ENCODE measurements around the gene C10orf95.
"Not testable (repeated sequence)": the region's sequence is repeated elsewhere in the genome, so short reads cannot be mapped to it uniquely, and the experiment has no call there.

C10orf95 gene

GRCh38 chr10:102465466-102465865 is 14.1 kb upstream of the C10orf95 start:
- DNase-seq (ENCODE audit: low read depth): no peak

- DNase-seq (ENCODE audit: low read depth): no peak
Measured at GRCh38 chr10:102463983-102464382, 12.6 kb upstream of the C10orf95 start.

GRCh38 chr10:102462512-102463054 is 11.2 kb upstream of the C10orf95 start:
- DNase-seq (ENCODE audit: low read depth): no peak

- DNase-seq (ENCODE audit: low read depth): peak; percentile 76
Measured at GRCh38 chr10:102461187-102462054, 10.1 kb upstream of the C10orf95 start.

GRCh38 chr10:102460836-102461186 is 9.5 kb upstream of the C10orf95 start:
- no peak for DNase-seq (ENCODE audit: low read depth)

- DNase-seq (ENCODE audit: low read depth): no peak
Measured at GRCh38 chr10:102458656-102459055, 7.3 kb upstream of the C10orf95 start.

- DNase-seq (ENCODE audit: low read depth): no peak
Measured at GRCh38 chr10:102457591-102458150, 6.3 kb upstream of the C10orf95 start.

GRCh38 chr10:102455893-102456471 is 4.6 kb upstream of the C10orf95 start:
- peak; percentile 93 for DNase-seq (ENCODE audit: low read depth)

GRCh38 chr10:102454662-102455487 is 3.5 kb upstream of the C10orf95 start:
- not testable (repeated sequence) for DNase-seq (ENCODE audit: low read depth)

- DNase-seq (ENCODE audit: low read depth): peak; percentile 17
Measured at GRCh38 chr10:102453502-102453901, 2.2 kb upstream of the C10orf95 start.

- DNase-seq (ENCODE audit: low read depth): peak; percentile 72
Measured at GRCh38 chr10:102452672-102453340, 1.5 kb upstream of the C10orf95 start.

- DNase-seq (ENCODE audit: low read depth): peak; percentile 73
Measured at GRCh38 chr10:102450374-102451104, 804 bp downstream of the C10orf95 start.

GRCh38 chr10:102450124-102450373 is 1.3 kb downstream of the C10orf95 start:
- no peak for DNase-seq (ENCODE audit: low read depth)

- DNase-seq (ENCODE audit: low read depth): peak; percentile 65
Measured at GRCh38 chr10:102449321-102450123, 1.8 kb downstream of the C10orf95 start.

- no peak for DNase-seq (ENCODE audit: low read depth)
Measured at GRCh38 chr10:102444851-102445250, 6.5 kb downstream of the C10orf95 start.

GRCh38 chr10:102438374-102438773 is 13.0 kb downstream of the C10orf95 start:
- no peak for DNase-seq (ENCODE audit: low read depth)

- no peak for DNase-seq (ENCODE audit: low read depth)
Measured at GRCh38 chr10:102437515-102437914, 13.8 kb downstream of the C10orf95 start.

GRCh38 chr10:102436312-102436711 is 15.0 kb downstream of the C10orf95 start:
- no peak for DNase-seq (ENCODE audit: low read depth)

GRCh38 chr10:102435529-102436233 is 15.7 kb downstream of the C10orf95 start:
- DNase-seq (ENCODE audit: low read depth): peak; percentile 21

GRCh38 chr10:102435133-102435497 is 16.2 kb downstream of the C10orf95 start:
- no peak for DNase-seq (ENCODE audit: low read depth)
